ENCODE measurements around the gene CDA.
"Not testable (repeated sequence)": the region's sequence is repeated elsewhere in the genome, so short reads cannot be mapped to it uniquely, and the experiment has no call there.

CDA gene

GRCh38 chr1:20587661-20588053, 1.2 kb upstream of the CDA start:
- no peak for DNase-seq

- DNase-seq, result no peak
These were observed 708 bp downstream of the CDA start for GRCh38 chr1:20589331-20590278.

- DNase-seq, result no peak
These were observed 1.4 kb downstream of the CDA start for GRCh38 chr1:20590306-20590777.

DNA sequence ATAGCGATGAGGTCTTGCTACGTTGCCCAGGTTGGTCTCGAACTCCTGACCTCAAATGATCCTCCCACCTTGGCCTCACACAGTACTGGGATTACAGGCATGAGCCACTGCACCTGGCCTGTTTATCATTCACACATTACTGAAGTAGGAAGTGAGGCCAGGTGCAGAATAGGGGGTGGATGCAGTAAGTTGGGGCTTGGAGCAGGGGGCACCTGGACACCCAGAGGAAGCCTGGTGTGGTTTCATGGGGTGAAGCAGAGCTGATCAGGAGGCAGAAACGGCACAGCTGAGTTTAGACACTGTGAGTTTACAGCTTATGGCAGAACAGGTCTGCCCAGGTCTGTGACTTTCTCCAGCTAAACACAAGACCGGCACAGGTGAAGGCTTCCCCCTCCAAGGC, 4.9 kb downstream of the CDA start:
- no peak for DNase-seq

GRCh38 chr1:20594746-20595145, 5.8 kb downstream of the CDA start:
- no peak for DNase-seq

DNA sequence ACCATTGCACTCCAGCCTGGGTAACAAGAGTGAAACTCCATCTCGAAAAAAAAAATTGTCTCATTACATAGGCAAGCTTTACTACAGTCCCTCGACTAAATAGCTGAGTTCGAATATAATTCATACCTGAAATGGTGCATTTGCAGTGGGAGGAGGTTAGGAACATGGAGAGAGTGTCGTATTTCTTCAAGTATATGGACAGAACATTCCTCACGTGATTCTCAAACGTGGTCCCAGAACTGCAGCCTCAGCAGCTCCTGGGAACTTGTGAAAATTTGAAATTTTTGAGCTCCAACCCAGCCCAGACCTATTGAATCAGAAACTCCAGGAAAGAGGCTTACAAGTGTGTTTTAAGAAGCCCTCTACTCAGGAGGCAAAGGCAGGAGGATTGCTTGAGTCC, 7.2 kb downstream of the CDA start:
- no peak for DNase-seq

DNA sequence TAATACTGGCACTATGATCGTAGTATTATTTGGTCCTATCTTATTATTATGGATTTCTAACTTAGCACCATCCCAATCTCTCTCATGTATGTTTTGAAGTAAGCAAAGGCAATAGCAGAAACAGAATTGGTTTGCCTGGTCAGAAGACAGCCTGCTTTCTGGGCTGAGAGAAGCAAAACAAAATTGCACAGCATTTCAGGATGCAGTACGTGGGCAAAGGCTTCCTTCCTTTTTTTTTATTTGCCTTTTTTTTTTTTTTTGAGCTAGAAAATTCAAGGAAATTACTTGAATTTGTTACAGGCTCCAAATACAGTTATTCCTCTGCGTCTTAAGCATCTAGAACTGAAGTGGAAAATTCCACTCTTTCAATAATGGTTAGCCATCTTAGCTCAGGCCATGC, 8.8 kb downstream of the CDA start:
- no peak for DNase-seq

DNA sequence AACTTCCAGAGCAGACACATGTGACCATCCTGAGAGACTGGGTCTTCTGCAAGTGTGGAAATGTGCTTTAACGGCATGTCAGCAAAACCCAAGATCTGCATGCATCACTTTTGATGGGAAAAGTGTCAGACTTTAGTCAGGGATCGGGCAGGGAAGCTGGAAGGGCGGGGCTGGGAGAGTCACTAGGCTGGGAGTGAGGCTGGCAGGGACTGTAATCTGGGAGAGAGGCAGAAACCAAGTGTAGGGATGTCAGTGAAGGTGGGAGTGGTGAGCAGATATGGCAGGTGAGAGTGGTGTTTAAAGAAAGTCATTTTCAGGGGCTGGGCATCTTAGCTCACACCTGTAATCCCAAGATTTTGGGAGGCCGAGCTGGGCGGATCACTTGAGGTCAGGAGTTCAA, 11.3 kb downstream of the CDA start:
- no peak for DNase-seq

GRCh38 chr1:20601129-20601825, 12.4 kb downstream of the CDA start:
- no peak for DNase-seq

DNA sequence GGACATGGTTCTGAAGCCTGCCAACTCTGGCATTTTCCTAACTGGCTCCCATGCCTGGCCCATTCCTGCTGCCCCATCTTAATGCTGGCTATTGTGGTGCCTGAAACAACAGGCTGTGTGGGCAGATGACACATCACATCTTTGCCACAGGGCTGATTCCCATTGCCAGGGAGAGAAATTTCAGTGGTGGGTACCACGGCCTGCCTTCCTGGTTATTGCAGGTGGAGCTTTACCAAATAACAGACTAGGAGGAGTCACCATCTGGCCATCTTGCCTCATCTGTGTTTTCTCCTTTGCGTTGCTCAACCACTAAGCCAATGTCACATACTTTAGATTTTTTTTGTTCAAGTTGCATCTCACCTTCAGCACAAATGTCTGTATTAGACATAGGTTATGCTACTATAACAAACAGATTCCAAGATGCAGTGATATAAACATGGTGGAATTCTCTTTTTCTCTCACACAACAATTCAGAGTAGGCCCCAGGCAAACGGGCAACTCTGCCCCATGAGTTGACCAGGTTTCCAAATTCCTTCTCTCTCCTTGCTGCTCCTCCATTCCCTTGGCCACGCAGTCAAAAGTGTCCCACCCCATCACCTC, 14.1 kb downstream of the CDA start:
- DNase-seq, result no peak

- no peak for DNase-seq
These were observed 14.9 kb downstream of the CDA start for GRCh38 chr1:20603504-20604464.

DNA sequence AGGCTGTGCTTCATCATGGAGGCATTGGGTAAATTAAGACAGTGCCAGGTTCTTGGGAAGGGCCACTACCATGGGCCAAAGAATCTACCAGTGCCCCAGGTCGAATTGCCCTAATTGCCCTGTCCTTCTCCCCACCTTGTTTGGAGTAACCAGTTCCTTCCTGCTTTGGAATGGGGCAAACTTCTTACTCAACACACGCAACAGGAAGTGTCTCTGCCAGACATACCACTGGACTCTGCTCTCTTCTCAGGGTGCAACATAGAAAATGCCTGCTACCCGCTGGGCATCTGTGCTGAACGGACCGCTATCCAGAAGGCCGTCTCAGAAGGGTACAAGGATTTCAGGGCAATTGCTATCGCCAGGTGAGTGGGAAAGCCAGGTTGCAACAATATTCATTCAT, 15.8 kb downstream of the CDA start:
- DNase-seq, result no peak

- DNase-seq, result not testable (repeated sequence)
These were observed 18.1 kb downstream of the CDA start for GRCh38 chr1:20606801-20607570.

DNA sequence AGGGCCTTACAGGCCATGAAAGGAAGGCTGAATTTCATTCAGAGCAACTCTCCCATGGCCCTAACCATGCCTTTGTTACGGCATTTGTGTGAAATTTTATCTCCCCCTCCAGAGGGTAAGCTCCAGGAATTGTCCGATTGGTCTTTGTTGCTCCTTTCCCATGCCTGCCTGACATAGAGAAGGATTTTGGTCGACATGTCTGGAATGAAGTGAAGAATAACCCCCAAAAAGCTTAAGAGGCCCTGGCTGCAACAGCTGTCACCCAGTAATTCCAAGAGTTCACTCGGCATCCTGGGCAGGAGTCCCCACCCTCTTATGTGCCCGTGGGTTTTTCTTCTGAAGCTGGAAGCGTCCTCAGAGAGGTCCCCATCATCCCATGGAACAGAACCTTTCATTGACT, 20.6 kb downstream of the CDA start:
- no peak for DNase-seq

DNA sequence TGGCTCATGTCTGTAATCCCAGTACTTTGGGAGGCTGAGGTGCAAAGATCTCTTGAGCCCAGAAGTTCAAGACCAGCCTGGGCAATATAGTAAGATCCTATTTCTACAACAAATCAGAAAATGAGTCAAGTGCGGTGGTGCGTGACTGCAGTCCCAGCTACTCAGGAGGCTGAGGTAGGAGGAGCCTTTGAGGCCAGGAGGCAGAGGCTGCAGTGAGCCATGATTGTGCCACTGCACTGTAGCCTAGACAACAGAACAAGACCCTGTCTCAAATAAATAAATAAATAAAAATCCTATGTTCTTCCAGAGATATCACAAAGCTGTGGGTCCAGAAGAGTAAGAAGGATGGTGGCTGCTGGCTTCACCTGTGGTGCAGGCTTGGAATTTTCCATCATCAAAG, 22.1 kb downstream of the CDA start:
- DNase-seq, result no peak

DNA sequence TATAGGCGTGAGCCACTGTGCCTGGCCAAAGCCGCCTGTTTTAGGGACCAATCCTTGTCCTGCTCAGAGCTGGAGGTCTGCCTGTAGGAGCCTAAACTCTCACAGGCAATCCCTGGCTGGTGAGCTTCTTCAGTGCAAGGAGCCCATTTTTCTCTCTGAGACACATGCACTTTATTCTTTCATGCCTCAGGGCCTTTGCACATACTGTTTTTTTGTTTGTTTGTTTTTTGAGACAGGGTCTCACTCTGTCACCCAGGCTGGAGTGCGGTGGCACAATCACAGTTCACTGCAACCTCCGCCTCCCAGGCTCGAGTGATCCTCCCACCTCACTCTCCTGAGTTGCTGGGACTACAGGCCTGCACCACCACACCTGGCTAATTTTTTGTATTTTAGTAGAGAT, 22.8 kb downstream of the CDA start:
- no peak for DNase-seq

GRCh38 chr1:20612221-20612746, 23.4 kb downstream of the CDA start:
- DNase-seq, result no peak

DNA sequence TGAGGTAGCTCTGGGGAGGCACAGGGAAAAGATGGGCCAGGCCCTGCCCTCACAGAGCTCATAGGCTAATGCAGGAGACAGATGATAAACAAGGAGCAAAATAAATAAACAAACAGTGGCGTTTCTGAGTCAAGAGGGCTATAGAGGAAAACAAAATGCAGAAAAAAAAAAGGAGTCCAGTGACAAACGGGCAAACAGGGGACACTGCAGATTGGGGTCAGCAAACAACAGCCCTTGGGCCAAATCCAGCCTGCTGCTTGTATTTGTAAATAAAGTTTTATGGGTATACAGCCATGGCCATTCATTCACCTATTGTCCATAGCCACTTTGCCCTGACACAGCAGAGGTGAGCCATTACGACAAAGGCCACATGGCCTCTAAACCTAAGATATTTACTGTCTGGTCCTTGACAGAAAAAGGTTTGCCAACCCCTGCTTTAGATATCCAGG, 25.3 kb downstream of the CDA start:
- no peak for DNase-seq

GRCh38 chr1:20615946-20616846, 27.3 kb downstream of the CDA start:
- no peak for DNase-seq

- no peak for DNase-seq
These were observed 28.1 kb downstream of the CDA start for GRCh38 chr1:20616847-20617487.

Data from CD4-positive, alpha-beta T cell treated with Interleukin-10 for 1 hour (primary cell).